ENCODE results near the gene CPN1. TPM values are rescaled to one million over a fixed set of nuclear protein-coding genes. Genes with fewer than 3 reads are reported as not detected.

Gene CPN1
- total and polyA plus RNA-seq, 9 of the 15 experiments (the other 6 are each of a cell fraction or from before 2014, with no cell fraction given): 0.15 to 0.17 TPM; not detected in 7

- TF ChIP-seq, protein P1, sequence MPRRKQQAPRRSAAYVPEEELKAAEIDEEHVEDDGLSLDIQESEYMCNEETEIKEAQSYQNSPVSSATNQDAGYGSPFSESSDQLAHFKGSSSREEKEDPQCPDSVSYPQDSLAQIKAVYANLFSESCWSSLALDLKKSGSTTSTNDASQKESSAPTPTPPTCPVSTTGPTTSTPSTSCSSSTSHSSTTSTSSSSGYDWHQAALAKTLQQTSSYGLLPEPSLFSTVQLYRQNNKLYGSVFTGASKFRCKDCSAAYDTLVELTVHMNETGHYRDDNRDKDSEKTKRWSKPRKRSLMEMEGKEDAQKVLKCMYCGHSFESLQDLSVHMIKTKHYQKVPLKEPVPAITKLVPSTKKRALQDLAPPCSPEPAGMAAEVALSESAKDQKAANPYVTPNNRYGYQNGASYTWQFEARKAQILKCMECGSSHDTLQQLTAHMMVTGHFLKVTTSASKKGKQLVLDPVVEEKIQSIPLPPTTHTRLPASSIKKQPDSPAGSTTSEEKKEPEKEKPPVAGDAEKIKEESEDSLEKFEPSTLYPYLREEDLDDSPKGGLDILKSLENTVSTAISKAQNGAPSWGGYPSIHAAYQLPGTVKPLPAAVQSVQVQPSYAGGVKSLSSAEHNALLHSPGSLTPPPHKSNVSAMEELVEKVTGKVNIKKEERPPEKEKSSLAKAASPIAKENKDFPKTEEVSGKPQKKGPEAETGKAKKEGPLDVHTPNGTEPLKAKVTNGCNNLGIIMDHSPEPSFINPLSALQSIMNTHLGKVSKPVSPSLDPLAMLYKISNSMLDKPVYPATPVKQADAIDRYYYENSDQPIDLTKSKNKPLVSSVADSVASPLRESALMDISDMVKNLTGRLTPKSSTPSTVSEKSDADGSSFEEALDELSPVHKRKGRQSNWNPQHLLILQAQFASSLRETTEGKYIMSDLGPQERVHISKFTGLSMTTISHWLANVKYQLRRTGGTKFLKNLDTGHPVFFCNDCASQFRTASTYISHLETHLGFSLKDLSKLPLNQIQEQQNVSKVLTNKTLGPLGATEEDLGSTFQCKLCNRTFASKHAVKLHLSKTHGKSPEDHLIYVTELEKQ (CRISPR knock-in tag; IDR thresholded peaks at IDR 0.05): no peak
Measured at GRCh38 chr10:100020142-100020885, 61.4 kb downstream of the CPN1 start (continued).

DNA sequence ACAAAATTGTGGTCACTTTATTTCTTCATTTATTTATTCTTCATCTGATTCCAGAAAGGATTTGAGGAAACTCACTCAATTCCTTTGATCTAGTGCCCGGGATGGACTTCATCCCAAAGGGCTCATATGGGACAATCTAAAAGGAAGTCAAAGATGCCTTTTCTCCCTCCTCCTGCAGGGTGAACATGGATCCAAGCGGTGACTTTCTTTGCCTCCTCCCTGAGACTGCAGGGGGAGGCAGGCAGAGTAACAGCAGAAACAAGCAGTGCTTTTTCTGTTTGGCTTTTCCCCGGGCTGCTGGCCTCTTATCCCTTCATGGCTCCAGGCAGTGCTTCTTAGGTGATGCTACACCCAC lies 61.9 kb downstream of the CPN1 start:
- FAIRE-seq (no peak), DNase-seq (ENCODE audit: extremely low read depth in 1 of 4, low spot score in 3 of 4) (no peak), ATAC-seq (no peak)
- in situ Hi-C loops (cut with MboI): no loop called here
- ChIA-PET POLR2A (no interaction called here), CTCF (ENCODE audit: low intra/inter-chr PET ratio) (no interaction called here)
- no TSS peak for BruUV-seq (replicated peaks)
- Histone ChIP-seq H3K79me2 (ENCODE audit: control insufficient read depth, insufficient read depth, low read length) (no peaks in the 10 kb centered on the region), H3K27ac (ENCODE audit: extremely low read depth, low read depth, low read length) (no peak overlapping the region), H2AFZ (ENCODE audit: low read depth, low read length) (no peak overlapping the region), H3K36me3 (ENCODE audit: control insufficient read depth, insufficient read depth, low read length) (no peaks in the 10 kb centered on the region), H3K4me2 (ENCODE audit: insufficient read depth, low read length) (no peak overlapping the region), H3K9me3 (replicated peaks; ENCODE audit: control insufficient read depth, insufficient read depth, low read depth, low read length) (no peaks in the 10 kb centered on the region), H3K4me3 (no peak overlapping the region), H3K27me3 (ENCODE audit: control insufficient read depth in 2 of 2, insufficient read depth in 2 of 2, low read length in 2 of 2) (peaks cover 2 to 14% of the 10 kb centered on the region in 2 experiments; a peak in 2 of 5 replicates), H4K20me1 (replicated peaks; ENCODE audit: control insufficient read depth, insufficient read depth, low read length) (no peaks in the 10 kb centered on the region), H3K9me1 (ENCODE audit: control insufficient read depth, insufficient read depth, low read length) (no peaks in the 10 kb centered on the region), H3K4me1 (replicated peaks in 1 of 2; ENCODE audit: control insufficient read depth in 2 of 2, insufficient read depth in 2 of 2, low read length in 2 of 2) (peaks cover 0 to 4% of the 10 kb centered on the region in 2 experiments; a peak in 2 of 5 replicates), H3K9ac (ENCODE audit: insufficient read depth in 1 of 2, low read depth in 2 of 2, low read length in 2 of 2) (no peak overlapping the region)
- TF ChIP-seq, protein P2, sequence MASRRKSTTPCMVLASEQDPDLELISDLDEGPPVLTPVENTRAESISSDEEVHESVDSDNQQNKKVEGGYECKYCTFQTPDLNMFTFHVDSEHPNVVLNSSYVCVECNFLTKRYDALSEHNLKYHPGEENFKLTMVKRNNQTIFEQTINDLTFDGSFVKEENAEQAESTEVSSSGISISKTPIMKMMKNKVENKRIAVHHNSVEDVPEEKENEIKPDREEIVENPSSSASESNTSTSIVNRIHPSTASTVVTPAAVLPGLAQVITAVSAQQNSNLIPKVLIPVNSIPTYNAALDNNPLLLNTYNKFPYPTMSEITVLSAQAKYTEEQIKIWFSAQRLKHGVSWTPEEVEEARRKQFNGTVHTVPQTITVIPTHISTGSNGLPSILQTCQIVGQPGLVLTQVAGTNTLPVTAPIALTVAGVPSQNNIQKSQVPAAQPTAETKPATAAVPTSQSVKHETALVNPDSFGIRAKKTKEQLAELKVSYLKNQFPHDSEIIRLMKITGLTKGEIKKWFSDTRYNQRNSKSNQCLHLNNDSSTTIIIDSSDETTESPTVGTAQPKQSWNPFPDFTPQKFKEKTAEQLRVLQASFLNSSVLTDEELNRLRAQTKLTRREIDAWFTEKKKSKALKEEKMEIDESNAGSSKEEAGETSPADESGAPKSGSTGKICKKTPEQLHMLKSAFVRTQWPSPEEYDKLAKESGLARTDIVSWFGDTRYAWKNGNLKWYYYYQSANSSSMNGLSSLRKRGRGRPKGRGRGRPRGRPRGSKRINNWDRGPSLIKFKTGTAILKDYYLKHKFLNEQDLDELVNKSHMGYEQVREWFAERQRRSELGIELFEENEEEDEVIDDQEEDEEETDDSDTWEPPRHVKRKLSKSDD (conservative IDR thresholded peaks at IDR 0.05; ENCODE audit: low read length): no peak
- TF ChIP-seq, protein P3, sequence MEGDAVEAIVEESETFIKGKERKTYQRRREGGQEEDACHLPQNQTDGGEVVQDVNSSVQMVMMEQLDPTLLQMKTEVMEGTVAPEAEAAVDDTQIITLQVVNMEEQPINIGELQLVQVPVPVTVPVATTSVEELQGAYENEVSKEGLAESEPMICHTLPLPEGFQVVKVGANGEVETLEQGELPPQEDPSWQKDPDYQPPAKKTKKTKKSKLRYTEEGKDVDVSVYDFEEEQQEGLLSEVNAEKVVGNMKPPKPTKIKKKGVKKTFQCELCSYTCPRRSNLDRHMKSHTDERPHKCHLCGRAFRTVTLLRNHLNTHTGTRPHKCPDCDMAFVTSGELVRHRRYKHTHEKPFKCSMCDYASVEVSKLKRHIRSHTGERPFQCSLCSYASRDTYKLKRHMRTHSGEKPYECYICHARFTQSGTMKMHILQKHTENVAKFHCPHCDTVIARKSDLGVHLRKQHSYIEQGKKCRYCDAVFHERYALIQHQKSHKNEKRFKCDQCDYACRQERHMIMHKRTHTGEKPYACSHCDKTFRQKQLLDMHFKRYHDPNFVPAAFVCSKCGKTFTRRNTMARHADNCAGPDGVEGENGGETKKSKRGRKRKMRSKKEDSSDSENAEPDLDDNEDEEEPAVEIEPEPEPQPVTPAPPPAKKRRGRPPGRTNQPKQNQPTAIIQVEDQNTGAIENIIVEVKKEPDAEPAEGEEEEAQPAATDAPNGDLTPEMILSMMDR (IDR thresholded peaks at IDR 0.05 in 2 of 3, conservative IDR thresholded peaks at IDR 0.05 in 1 of 3; ENCODE audit: insufficient read depth in 2 of 3, low read depth in 1 of 3, low read length in 3 of 3): 0 out of 6 replicates have a peak, but pooled peaks of 1 of the 3 experiments have one; percentile 7
- TF ChIP-seq HDAC6 (IDR thresholded peaks at IDR 0.05; ENCODE audit: low read depth, low read length): no peak
- intact Hi-C loops (cut with micrococcal nuclease): no loop called here
- 0% methylated on average over 3 of the region's 3 CpGs for WGBS (ENCODE audit: insufficient coverage, low coverage, missing lambda C conversion rate)

Measured in K562 (cell line).